ENCODE results near the gene USP30. TPM values are rescaled to one million over a fixed set of nuclear protein-coding genes. Genes with fewer than 3 reads are reported as not detected.
"Not testable (repeated sequence)": the region's sequence is repeated elsewhere in the genome, so short reads cannot be mapped to it uniquely, and the experiment has no call there.

The USP30 gene
- total RNA-seq, 1 donor from 2014 or later: 12.3 TPM

GRCh38 chr12:109052097-109052413, 321 bp upstream of the USP30 start:
- DNase-seq (ENCODE audit: low spot score) (no peak), ATAC-seq (no peak)

DNA sequence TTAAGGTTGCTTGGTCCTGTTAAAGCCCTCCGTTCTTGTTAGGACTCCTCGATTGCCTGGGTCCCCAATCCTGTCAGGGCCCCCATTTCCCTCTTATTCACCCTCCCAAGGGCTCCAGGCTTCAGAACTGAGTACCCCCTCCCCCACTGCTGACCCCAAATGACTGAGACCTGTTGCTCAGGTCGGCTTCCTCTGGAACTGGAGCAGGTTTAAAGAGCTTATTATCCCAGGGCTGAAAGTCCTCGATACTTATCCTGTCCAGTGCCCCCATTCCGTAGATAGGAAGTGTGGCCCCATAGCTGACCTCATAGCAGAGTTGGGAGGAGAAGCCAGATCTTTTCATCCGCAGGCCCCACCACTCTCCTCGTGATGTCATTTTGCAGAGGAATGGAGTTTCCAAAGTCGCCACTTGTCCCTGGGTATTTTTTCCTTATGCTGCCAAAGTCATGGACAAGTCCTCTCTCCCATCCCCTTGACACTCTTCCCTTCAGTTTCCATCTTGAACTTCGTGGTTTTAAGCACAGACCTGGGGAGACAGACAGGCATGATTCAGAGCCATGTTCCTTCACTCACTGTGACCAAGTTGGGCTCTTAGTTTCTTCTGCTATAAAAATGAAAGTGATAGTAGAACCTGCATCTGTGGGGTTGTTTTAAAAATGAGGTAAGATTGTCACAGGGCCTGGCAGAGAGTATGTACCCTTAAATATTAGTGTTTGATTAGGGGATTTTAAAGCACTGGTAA, 1.2 kb downstream of the USP30 start:
- ATAC-seq (peak; percentile 31), DNase-seq (ENCODE audit: low spot score) (peak; percentile 58)

DNA sequence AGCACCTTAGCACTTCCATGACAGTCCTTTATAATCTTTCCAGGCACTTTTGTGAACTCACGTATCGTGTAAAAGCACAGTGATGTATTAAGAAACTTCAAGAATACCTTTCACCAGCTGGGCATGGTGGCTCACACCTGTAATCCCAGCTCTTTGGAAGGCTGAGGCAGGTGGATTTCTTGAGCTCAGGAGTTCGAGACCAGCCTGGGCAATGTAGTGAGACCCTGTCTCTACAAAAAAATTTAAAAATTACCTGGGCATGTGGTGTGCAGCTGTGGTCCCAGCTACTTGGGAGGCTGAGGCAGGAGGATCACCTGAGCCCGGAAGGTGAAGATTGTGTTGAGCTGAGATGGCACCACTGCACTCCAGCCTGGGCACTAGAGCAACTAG, 1.7 kb downstream of the USP30 start:
- not testable (repeated sequence) for DNase-seq (ENCODE audit: low spot score); ATAC-seq

GRCh38 chr12:109054520-109054919, 2.1 kb downstream of the USP30 start:
- ATAC-seq: no peak
- DNase-seq (ENCODE audit: low spot score): no peak

DNA sequence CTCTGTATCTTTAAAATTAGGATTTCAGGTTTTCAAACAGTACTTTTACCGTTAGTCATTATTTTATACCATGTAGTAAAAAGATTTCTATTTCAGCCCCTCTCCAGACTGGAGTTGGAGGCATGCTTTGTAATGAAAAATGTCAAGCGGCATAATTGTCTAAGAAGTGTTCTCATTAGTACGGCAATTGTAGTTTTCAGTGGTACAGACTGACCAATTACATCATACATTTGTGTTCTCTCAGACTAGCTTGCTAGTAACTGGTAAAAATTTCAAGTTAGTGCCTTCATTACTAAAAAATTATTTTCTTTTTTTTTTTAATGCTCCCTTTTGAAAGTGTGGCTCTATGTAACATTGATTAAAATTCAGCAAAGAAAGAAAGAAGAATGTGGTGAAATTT, 4.5 kb downstream of the USP30 start:
- DNase-seq (ENCODE audit: low spot score) (no peak), ATAC-seq (no peak)

GRCh38 chr12:109057376-109057775, 5.0 kb downstream of the USP30 start:
- DNase-seq (ENCODE audit: low spot score): no peak
- ATAC-seq: no peak

GRCh38 chr12:109058773-109059172, 6.4 kb downstream of the USP30 start:
- peak; percentile 79 for ATAC-seq
- DNase-seq (ENCODE audit: low spot score): no peak

- ATAC-seq (peak; percentile 42), DNase-seq (ENCODE audit: low spot score) (peak; percentile 56)
These were observed 11.8 kb downstream of the USP30 start for GRCh38 chr12:109064143-109064542.

- DNase-seq (ENCODE audit: low spot score) (peak; percentile 85), ATAC-seq (peak; percentile 88)
These were observed 12.9 kb downstream of the USP30 start for GRCh38 chr12:109065154-109065852.

DNA sequence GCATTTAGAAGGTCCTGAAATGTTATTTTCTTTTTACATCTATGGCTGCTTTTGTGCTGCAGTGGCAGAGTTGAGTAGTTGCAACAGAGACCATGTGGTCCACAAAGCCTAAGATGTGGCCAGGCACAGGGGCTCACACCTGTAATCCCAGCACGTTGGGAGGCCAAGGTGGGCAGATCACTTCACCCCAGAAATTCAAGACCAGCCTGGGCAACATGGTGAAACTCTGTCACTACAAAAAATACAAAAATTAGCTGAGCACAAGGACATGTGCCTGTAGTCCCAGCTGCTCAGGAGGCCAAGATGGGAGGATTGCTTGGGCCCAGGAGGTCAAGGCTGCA, 13.4 kb downstream of the USP30 start:
- no peak for DNase-seq (ENCODE audit: low spot score)
- peak; percentile 3 for ATAC-seq

DNA sequence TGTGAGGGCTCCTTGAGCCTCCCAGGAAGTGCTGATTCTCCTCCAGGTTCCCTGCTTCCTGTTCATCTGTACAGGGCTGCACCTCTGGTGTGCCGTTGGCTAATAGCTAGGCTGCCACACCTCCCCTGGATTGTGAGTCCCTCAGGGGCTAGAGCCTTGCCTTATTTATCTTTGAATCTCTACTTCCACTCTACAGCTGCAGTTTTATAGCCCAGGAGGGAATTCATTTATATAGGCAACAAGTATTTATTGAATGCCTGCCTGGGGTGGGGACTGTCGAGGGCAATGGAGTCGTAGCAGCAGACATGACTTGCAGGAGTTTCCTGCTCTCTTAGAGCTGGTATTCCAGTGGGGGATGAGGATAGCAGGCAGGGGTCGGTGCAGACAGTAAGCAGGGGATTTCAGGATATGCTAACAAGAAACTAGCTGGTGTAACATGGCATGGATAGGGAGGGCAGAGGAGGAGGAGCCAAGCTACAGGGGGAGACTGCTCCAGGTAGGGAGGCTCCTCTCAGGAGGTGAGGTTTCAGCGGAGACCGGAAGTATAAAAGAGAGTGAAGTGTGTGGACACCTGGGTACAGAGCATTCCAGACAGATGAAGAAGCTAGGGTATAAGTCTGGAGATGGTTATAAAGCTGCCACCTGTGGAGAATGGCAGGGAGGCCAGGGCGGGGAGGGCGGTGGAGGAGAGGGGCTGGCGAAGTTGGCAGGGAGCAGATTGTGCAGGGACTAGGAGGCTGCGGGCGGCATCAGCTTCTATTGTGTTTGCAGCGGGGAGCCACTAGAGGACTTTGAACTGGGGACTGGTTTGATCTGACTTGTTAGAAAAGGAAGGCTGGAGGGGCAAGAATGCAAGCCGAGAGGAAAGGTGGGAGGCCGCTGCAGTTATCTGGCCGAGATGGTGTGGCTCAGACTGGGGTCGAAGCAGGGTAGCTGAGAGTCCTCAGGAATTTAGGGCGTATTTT, 17.2 kb downstream of the USP30 start:
- ATAC-seq (peak; percentile 40), DNase-seq (ENCODE audit: low spot score) (no peak)

DNA sequence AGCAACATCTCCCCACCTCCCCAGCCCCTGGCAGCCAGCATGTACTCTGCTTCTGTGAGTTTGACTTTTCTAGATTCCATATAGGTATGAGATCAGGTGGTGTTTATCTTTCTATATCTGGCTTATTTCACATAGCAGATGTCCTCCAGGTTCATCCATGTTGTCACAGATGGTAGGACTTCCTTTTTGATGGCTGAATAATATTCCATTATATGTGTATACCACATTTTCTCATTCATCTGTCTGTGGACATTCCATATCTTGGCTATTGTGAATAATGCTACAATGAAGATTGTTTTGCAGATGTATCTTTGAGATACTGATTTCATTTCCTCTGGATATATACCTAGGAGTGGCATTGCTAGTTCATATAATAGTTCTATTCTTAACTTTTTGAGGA, 22.5 kb downstream of the USP30 start:
- no peak for ATAC-seq
- no peak for DNase-seq (ENCODE audit: low spot score)

DNA sequence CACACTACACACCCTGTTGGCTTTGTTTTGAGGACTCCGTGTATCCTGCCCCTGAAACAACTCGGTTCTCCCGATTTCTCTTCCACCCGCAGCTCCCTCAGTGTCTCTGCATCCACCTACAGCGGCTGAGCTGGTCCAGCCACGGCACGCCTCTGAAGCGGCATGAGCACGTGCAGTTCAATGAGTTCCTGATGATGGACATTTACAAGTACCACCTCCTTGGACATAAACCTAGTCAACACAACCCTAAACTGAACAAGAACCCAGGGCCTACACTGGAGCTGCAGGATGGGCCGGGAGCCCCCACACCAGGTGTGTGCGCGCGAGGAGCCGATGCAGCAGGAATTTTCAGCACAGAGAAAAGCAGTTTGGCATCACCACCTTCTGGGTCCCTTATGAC, 30.4 kb downstream of the USP30 start:
- DNase-seq (ENCODE audit: low spot score) (no peak), ATAC-seq (no peak)

GRCh38 chr12:109084425-109084824, 32.0 kb downstream of the USP30 start:
- ATAC-seq (peak; percentile 62), DNase-seq (ENCODE audit: low spot score) (peak; percentile 83)

DNA sequence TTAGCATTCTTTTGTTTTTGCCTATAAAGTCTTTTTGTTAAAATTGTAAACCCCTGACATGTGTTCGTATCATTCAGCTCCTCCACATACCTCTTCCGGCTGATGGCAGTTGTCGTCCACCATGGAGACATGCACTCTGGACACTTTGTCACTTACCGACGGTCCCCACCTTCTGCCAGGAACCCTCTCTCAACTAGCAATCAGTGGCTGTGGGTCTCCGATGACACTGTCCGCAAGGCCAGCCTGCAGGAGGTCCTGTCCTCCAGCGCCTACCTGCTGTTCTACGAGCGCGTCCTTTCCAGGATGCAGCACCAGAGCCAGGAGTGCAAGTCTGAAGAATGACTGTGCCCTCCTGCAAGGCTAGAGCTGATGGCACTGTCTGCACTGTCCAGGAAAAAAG, 33.2 kb downstream of the USP30 start:
- ATAC-seq (peak; percentile 57), DNase-seq (ENCODE audit: low spot score) (peak; percentile 73)

GRCh38 chr12:109087250-109087649, 34.9 kb downstream of the USP30 start:
- DNase-seq (ENCODE audit: low spot score): peak; percentile 94

GRCh38 chr12:109088818-109089217, 36.4 kb downstream of the USP30 start:
- no peak for DNase-seq (ENCODE audit: low spot score)
- no peak for ATAC-seq

More at GRCh38 chr12:109087250-109087649, 34.9 kb downstream of the USP30 start:
- peak; percentile 77 for ATAC-seq

DNA sequence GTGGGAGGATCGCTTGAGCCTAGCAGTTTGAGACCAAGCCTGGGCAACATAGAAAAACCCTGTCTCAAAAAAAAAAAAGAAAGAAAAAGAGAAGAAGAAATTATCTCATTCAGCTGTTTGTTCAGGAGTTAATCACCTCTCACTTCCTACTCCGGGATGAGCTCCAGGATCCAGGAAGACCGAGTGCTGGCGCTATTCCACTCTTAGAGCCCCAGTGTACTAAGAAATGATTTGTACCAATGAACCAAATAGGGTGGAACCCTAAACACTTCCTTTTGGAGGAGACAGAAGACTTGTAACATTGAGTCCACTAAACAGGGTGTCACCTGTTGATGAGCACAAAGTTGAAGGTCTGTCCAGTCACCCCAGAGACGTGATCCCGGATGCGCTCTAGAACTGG, 37.3 kb downstream of the USP30 start:
- no peak for ATAC-seq
- DNase-seq (ENCODE audit: low spot score): no peak

DNA sequence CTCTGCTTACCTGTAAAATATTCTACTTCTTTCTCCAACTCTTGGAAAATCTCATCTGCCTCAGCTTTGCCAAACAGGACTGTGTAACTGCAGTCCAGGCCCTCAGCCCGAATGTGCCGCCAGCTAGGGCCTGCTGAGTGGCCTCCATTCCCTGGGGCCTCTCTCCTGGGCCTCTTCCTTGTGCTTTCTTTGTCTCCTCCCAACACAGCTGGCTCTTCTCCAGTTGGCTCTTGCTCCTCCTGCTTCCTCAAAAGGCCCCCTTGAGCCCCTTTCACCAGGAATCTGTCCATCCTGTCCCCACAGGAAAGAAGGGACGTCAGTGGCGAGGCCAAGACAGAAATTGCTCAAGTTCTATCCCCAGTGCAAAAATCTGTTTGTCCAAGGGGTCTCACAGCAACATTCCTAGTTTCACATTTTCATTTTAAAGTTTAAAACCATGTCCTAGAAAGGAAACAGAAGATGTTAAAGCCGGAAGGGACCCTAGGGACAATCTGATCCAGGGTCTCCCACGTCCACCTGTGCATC, 40.2 kb downstream of the USP30 start:
- DNase-seq (ENCODE audit: low spot score) (no peak), ATAC-seq (no peak)

GRCh38 chr12:109093022-109093918, 40.9 kb downstream of the USP30 start, which contains the start of gene ALKBH2:
TSS of gene ALKBH2 (minus strand) at chr12:109093472. CDS start at chr12:109092786, 686 bp downstream.
- peak; percentile 94 for DNase-seq (ENCODE audit: low spot score)
- ATAC-seq: peak; percentile 81

Measured in left lobe of liver (tissue), 2 donors.